ENCODE measurements around the gene KCNF1. TPM values are rescaled to one million over a fixed set of nuclear protein-coding genes. Genes with fewer than 3 reads are reported as not detected.

KCNF1 gene
- total RNA-seq, 1 experiment from 2014 or later = 3.2 TPM

DNA sequence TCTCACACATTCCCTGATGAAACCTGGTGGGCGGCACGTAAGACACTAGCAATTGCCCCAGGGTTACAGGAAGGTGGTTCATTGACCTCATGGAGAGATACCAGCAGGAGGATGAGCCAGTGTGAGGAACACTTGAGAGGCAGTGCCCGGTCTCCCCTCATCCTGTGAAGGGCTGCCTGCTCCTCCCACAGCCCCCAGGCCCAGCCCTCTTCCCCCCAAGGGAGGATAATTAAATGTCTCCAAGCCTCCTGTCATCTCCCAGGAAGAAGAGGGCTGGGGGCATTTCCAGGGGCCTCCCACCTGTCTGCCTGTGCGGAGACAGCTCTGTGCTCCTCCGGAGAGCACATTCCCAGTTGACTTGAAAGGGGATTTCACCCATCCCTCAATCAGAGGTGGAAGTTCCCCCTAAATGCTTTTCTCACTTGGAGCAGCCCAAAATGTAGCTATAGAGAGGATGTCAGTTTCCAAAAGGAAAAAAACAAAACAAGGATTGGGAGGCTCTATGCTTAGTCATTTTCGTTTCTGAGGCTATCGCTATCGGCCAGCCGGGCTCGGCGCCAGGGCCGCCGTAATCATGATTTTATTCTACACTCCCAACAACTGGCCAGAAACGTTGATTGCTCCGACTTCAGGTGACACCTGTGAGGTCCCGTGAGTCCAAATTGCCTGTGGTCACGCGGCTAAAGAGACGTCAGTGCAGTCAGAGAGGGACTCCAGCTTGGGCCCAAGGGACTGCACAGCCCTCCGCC is 7.1 kb downstream of the KCNF1 start:
- Histone ChIP-seq H2BK120ac (ENCODE audit: low read depth, low read length, poor library complexity, severe bottlenecking) (no peak overlapping the region), H3T11ph (ENCODE audit: low read length) (no peak overlapping the region), H3K4ac (ENCODE audit: low read depth, low read length) (no peak overlapping the region), H3K56ac (ENCODE audit: insufficient read length, low read depth, low read length) (no peak overlapping the region), H2BK5ac (ENCODE audit: insufficient read length, low read length) (no peak overlapping the region), H4K8ac (replicated peaks; ENCODE audit: insufficient read length, low read depth, low read length) (no peak overlapping the region), H4K91ac (ENCODE audit: insufficient read length, low read depth, low read length) (no peak overlapping the region), H3K23ac (ENCODE audit: insufficient read length, low read depth, low read length) (no peak overlapping the region), H2BK20ac (ENCODE audit: low read depth, low read length, poor library complexity, severe bottlenecking) (no peak overlapping the region), H2AK5ac (ENCODE audit: insufficient read length, low read length) (no peak overlapping the region), H3K18ac (ENCODE audit: insufficient read length, low read depth, low read length) (no peak overlapping the region), H2AFZ (ENCODE audit: low read length) (no peak overlapping the region), H3K79me2 (ENCODE audit: insufficient read depth, low read length) (no peaks in the 10 kb centered on the region), H3K14ac (ENCODE audit: insufficient read depth, low read length) (no peak overlapping the region), H3K23me2 (ENCODE audit: insufficient read length, low read depth, low read length, poor library complexity, severe bottlenecking) (no peaks in the 10 kb centered on the region), H2BK12ac (ENCODE audit: insufficient read length, low read depth, low read length) (no peak overlapping the region), H3K27me3 (ENCODE audit: insufficient read depth, low read length) (no peaks in the 10 kb centered on the region), H3K4me2 (ENCODE audit: insufficient read depth, insufficient read length, low read length) (no peak overlapping the region), H3K4me1 (ENCODE audit: insufficient read depth, low read length) (peaks cover 11% of the 10 kb centered on the region; the same call in 1 of the 2 replicates), H4K5ac (ENCODE audit: insufficient read length, low read depth, low read length) (no peak overlapping the region), H3K27ac (ENCODE audit: insufficient read length, low read depth, low read length) (no peak overlapping the region), H3K9ac (ENCODE audit: extremely low read depth, insufficient read length, low read length) (no peak overlapping the region), H3K79me1 (ENCODE audit: insufficient read depth, low read depth, low read length, poor library complexity, severe bottlenecking) (no peaks in the 10 kb centered on the region), H3K9me3 (ENCODE audit: control insufficient read depth, low read depth, low read length) (no peaks in the 10 kb centered on the region), H4K20me1 (ENCODE audit: control insufficient read depth, insufficient read depth, insufficient read length) (peaks cover 2% of the 10 kb centered on the region), H2BK15ac (ENCODE audit: low read depth, low read length) (no peak overlapping the region)
- peaks cover 28% of the 10 kb centered on the region for H3K27me3 Mint-ChIP-seq (ENCODE audit: low read depth)
- peaks cover 30 to 59% of the 10 kb centered on the region in 2 experiments for H3K4me1 Mint-ChIP-seq
- no peaks in the 10 kb centered on the region for H3K36me3 Mint-ChIP-seq (ENCODE audit: insufficient read depth in 1 of 3, low read depth in 3 of 3)
- no CpG with 5 or more reads among the region's 20 CpGs for WGBS (ENCODE audit: extremely low coverage, insufficient read length, low lambda C conversion rate)
- DNase-seq = no peak
- H3K27ac Mint-ChIP-seq = peak overlapping the region in 1 of 3 experiments; percentile 18; a peak in 1 of 7 replicates
- TF ChIP-seq, protein P1, sequence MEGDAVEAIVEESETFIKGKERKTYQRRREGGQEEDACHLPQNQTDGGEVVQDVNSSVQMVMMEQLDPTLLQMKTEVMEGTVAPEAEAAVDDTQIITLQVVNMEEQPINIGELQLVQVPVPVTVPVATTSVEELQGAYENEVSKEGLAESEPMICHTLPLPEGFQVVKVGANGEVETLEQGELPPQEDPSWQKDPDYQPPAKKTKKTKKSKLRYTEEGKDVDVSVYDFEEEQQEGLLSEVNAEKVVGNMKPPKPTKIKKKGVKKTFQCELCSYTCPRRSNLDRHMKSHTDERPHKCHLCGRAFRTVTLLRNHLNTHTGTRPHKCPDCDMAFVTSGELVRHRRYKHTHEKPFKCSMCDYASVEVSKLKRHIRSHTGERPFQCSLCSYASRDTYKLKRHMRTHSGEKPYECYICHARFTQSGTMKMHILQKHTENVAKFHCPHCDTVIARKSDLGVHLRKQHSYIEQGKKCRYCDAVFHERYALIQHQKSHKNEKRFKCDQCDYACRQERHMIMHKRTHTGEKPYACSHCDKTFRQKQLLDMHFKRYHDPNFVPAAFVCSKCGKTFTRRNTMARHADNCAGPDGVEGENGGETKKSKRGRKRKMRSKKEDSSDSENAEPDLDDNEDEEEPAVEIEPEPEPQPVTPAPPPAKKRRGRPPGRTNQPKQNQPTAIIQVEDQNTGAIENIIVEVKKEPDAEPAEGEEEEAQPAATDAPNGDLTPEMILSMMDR (conservative IDR thresholded peaks at IDR 0.05) = no peak
- no peak overlapping the region for H3K4me3 Mint-ChIP-seq
- H3K9me3 Mint-ChIP-seq = no peaks in the 10 kb centered on the region

Measured in H9 (cell line).